NK-92 (cell line): ENCODE measurements around the gene SH2D3A.
"Not testable (repeated sequence)": the region's sequence is repeated elsewhere in the genome, so short reads cannot be mapped to it uniquely, and the experiment has no call there.

Source experiments
- DNase-seq: peaks from one replicate; lab custom pipeline; 2025; ENCODE audit not compliant: unreplicated experiment; lab: John Stamatoyannopoulos, UW

SH2D3A gene

GRCh38 chr19:6790194-6791128 is 23.2 kb upstream of the SH2D3A start:
- DNase-seq = no peak

GRCh38 chr19:6788896-6789295 is 21.7 kb upstream of the SH2D3A start:
- DNase-seq = no peak

- DNase-seq = no peak
Observed at GRCh38 chr19:6787393-6787792, 20.2 kb upstream of the SH2D3A start.

GRCh38 chr19:6779206-6779605 is 12.0 kb upstream of the SH2D3A start:
- DNase-seq = no peak

- DNase-seq = no peak
Observed at GRCh38 chr19:6778386-6778785, 11.2 kb upstream of the SH2D3A start.

- no peak for DNase-seq
Observed at GRCh38 chr19:6777434-6777833, 10.2 kb upstream of the SH2D3A start.

GRCh38 chr19:6776999-6777398 is 9.8 kb upstream of the SH2D3A start:
- DNase-seq = no peak

GRCh38 chr19:6776045-6776444 is 8.8 kb upstream of the SH2D3A start:
- DNase-seq = not testable (repeated sequence)

GRCh38 chr19:6774821-6775707 is 7.8 kb upstream of the SH2D3A start:
- no peak for DNase-seq

GRCh38 chr19:6773323-6773931 is 6.2 kb upstream of the SH2D3A start:
- DNase-seq = no peak

- DNase-seq = no peak
Observed at GRCh38 chr19:6772866-6773322, 5.7 kb upstream of the SH2D3A start.

- DNase-seq = no peak
Observed at GRCh38 chr19:6772028-6772865, 5.0 kb upstream of the SH2D3A start, which contains the start of gene VAV1. VAV1 (plus strand) TSS chr19:6772708; CDS start chr19:6772808, 100 bp downstream.

- DNase-seq = not testable (repeated sequence)
Observed at GRCh38 chr19:6771648-6772027, 4.4 kb upstream of the SH2D3A start.

- no peak for DNase-seq
Observed at GRCh38 chr19:6769006-6769619, 1.9 kb upstream of the SH2D3A start.

GRCh38 chr19:6768236-6768785 is 1.1 kb upstream of the SH2D3A start:
- DNase-seq = no peak

- DNase-seq = no peak
Observed at GRCh38 chr19:6767081-6767356, 216 bp downstream of the SH2D3A start.

GRCh38 chr19:6766357-6767080 is 716 bp downstream of the SH2D3A start:
- no peak for DNase-seq

GRCh38 chr19:6765738-6766356 is 1.4 kb downstream of the SH2D3A start:
- no peak for DNase-seq
